GM23338 (cell line): ENCODE results near the gene BCL2L13. TPM values are rescaled to one million over a fixed set of nuclear protein-coding genes. Genes with fewer than 3 reads are reported as not detected.
A peak's percentile ranks its signal among the peaks of the same experiment; 100 is the strongest.

Source experiments
- ATAC-seq: fragments of 200-7000 bp; cut with Tn5 transposase; 3 replicates; pipeline ENCODE4 v1.9.1; 2020
- DNase-seq: peaks from one replicate; pipeline ENCODE4 v3.0.0-alpha.2; 2015; ENCODE audit warnings: low spot score
- H2AFZ ChIP-seq: fragments of 200-600 bp; sonication (generic); 2 replicates; pipeline ENCODE4 v1.8.0; 2016; ENCODE audit warnings: antibody characterized with exemption, mild to moderate bottlenecking, moderate library complexity
- H3F3A ChIP-seq: fragments of 200-600 bp; sonication (generic); replicated peaks from 2 replicates; pipeline ENCODE4 v1.8.0; 2017; ENCODE audit warnings: antibody characterized with exemption, mixed run types, low read depth
- H3K27ac ChIP-seq: fragments of 200-600 bp; sonication (generic); 2 replicates; pipeline ENCODE4 v1.6.1; 2016; ENCODE audit warnings: low read depth
- H3K27me3 ChIP-seq: fragments of 200-600 bp; sonication (generic); 2 replicates; pipeline ENCODE4 v1.8.0; 2016; ENCODE audit warnings: mild to moderate bottlenecking, mixed run types, moderate library complexity; ENCODE audit not compliant: insufficient read depth
- H3K36me3 ChIP-seq: fragments of 200-600 bp; sonication (generic); 2 replicates; pipeline ENCODE4 v1.8.0; 2016; ENCODE audit warnings: mild to moderate bottlenecking; ENCODE audit not compliant: insufficient read depth
- H3K4me1 ChIP-seq: fragments of 200-600 bp; sonication (generic); 2 replicates; pipeline ENCODE4 v1.8.0; 2016; ENCODE audit warnings: mild to moderate bottlenecking, moderate library complexity; ENCODE audit not compliant: insufficient read depth
- H3K4me2 ChIP-seq: fragments of 200-600 bp; sonication (generic); 2 replicates; pipeline ENCODE4 v1.7.1; 2017; ENCODE audit warnings: mixed run types
- H3K4me3 ChIP-seq: fragments of 200-600 bp; sonication (generic); 2 replicates; pipeline ENCODE4 v1.6.1; 2016; ENCODE audit warnings: mixed run types
- H3K79me2 ChIP-seq: fragments of 200-600 bp; sonication (generic); replicated peaks from 2 replicates; pipeline ENCODE4 v1.8.0; 2017; ENCODE audit warnings: mild to moderate bottlenecking; ENCODE audit not compliant: insufficient read depth
- H3K9me2 ChIP-seq: fragments of 200-600 bp; sonication (generic); 2 replicates; pipeline ENCODE4 v1.8.0; 2017; ENCODE audit not compliant: insufficient read depth
- H4K20me1 ChIP-seq: fragments of 200-600 bp; sonication (generic); replicated peaks from 2 replicates; pipeline ENCODE4 v1.8.0; 2017; ENCODE audit warnings: mild to moderate bottlenecking; ENCODE audit not compliant: insufficient read depth
- H3K27ac Mint-ChIP-seq: 2 replicates; pipeline ENCODE4 v1.8.0; 2020; ENCODE audit warnings: inconsistent platforms, mild to moderate bottlenecking, moderate library complexity, mixed read lengths
- H3K27me3 Mint-ChIP-seq: 3 replicates; pipeline ENCODE4 v1.8.0; 2022; ENCODE audit warnings: low read depth, mild to moderate bottlenecking, moderate library complexity, mixed read lengths, inconsistent platforms; ENCODE audit not compliant: insufficient read depth, poor library complexity
- H3K36me3 Mint-ChIP-seq: 3 replicates; pipeline ENCODE4 v1.8.0; 2021; ENCODE audit warnings: low read depth, mild to moderate bottlenecking, inconsistent platforms, moderate library complexity, mixed read lengths
- H3K4me1 Mint-ChIP-seq: 3 replicates; pipeline ENCODE4 v1.8.0; 2020; ENCODE audit warnings: mild to moderate bottlenecking, inconsistent platforms, mixed read lengths
- H3K4me3 Mint-ChIP-seq: 3 replicates; pipeline ENCODE4 v1.8.0; 2021; ENCODE audit warnings: moderate library complexity, mild to moderate bottlenecking, inconsistent platforms, mixed read lengths
- H3K9me3 Mint-ChIP-seq: 3 replicates; pipeline ENCODE4 v1.8.0; 2020; ENCODE audit warnings: moderate library complexity, mild to moderate bottlenecking, inconsistent platforms, mixed read lengths
- CTCF ChIP-seq, 2 experiments: fragments of 200-600 bp in 1 of 2; sonication (generic) in 1 of 2; conservative IDR thresholded peaks; 2 replicates each; pipeline versions ENCODE4 v1.5.1 to v1.6.1; 2016 to 2017; ENCODE audit warnings: antibody characterized with exemption in 2 of 2, low read depth in 2 of 2, mild to moderate bottlenecking in 2 of 2, moderate library complexity in 1 of 2
- ETS1 ChIP-seq: IDR thresholded peaks from 2 replicates; pipeline ENCODE4 v1.6.1; 2016; ENCODE audit warnings: antibody characterized with exemption
- NANOG ChIP-seq: IDR thresholded peaks from 2 replicates; pipeline ENCODE4 v1.6.1; 2016; ENCODE audit warnings: antibody characterized with exemption, borderline replicate concordance
- REST ChIP-seq: IDR thresholded peaks from one replicate; pipeline ENCODE4 v1.6.1; 2018; ENCODE audit warnings: antibody characterized with exemption; ENCODE audit not compliant: unreplicated experiment
- STAT1 ChIP-seq: IDR thresholded peaks from one replicate; pipeline ENCODE4 v1.6.1; 2016; ENCODE audit warnings: antibody characterized with exemption; ENCODE audit not compliant: unreplicated experiment
- ZNF114 ChIP-seq: fragments of 250-450 bp; sonication (Bioruptor Pico); IDR thresholded peaks from 2 replicates; pipeline ENCODE4 v1.5.0; 2020; ENCODE audit warnings: mild to moderate bottlenecking, moderate library complexity
- ZNF462 ChIP-seq: fragments of 250-450 bp; sonication (Bioruptor Pico); IDR thresholded peaks from 2 replicates; pipeline ENCODE4 v1.5.0; 2020; ENCODE audit warnings: mild to moderate bottlenecking, moderate library complexity
- polyA plus RNA-seq: library from polyadenylated mRNA; unstranded; fragments of >200 nt; fragmentation: Nextera tagmentation; extraction: Ambion mirVana; gene quantifications from 2 replicates; pipeline ENCODE4 v1.2.1, GENCODE V29; 2016
- total RNA-seq: library from RNA; depleted of rRNA; stranded (reverse); fragments of >200 nt; shearing (Covaris generic); gene quantifications from 2 replicates; pipeline ENCODE4 v1.2.3, GENCODE V29; 2014

The BCL2L13 gene
- total and polyA plus RNA-seq, 2 experiments from 2014 or later: 22.4 to 32.3 TPM

GRCh38 chr22:17726006-17726927 is 87.7 kb downstream of the BCL2L13 start:
- ATAC-seq (no peak), DNase-seq (no peak)
- peaks cover 4% of the 10 kb centered on the region; the same call in 1 of the 2 replicates for H4K20me1 ChIP-seq
- no peak overlapping the region for H3K4me3 Mint-ChIP-seq
- H3K4me1 ChIP-seq: no peaks in the 10 kb centered on the region
- H3K27me3 Mint-ChIP-seq: peaks cover 2% of the 10 kb centered on the region
- no peaks in the 10 kb centered on the region for H3F3A ChIP-seq
- no peaks in the 10 kb centered on the region for H3K9me3 Mint-ChIP-seq
- H3K4me2 ChIP-seq: no peak overlapping the region
- H3K4me3 ChIP-seq: no peak overlapping the region
- H3K27ac ChIP-seq: no peak overlapping the region
- TF ChIP-seq REST: no peak
- no peak for TF ChIP-seq STAT1
- no peak for TF ChIP-seq ZNF114
- TF ChIP-seq CTCF (conservative IDR thresholded peaks at IDR 0.05; ENCODE audit: low read depth in 2 of 2): no peak
- TF ChIP-seq ETS1: no peak
- no peak for TF ChIP-seq NANOG
- TF ChIP-seq ZNF462: no peak
- H3K27ac Mint-ChIP-seq: 0 out of 2 replicates have a peak overlapping the region, but pooled peaks have one; percentile 0
- peaks cover 8% of the 10 kb centered on the region; the same call in 2 of the 3 replicates for H3K36me3 Mint-ChIP-seq
- no peaks in the 10 kb centered on the region for H3K36me3 ChIP-seq
- no peaks in the 10 kb centered on the region for H3K4me1 Mint-ChIP-seq
- H2AFZ ChIP-seq: no peak overlapping the region
- no peaks in the 10 kb centered on the region for H3K79me2 ChIP-seq
- no peaks in the 10 kb centered on the region for H3K27me3 ChIP-seq
- H3K9me2 ChIP-seq: no peaks in the 10 kb centered on the region
